Omental fat pad (tissue), 4 donors: ENCODE data around the gene FBP1. TPM values are rescaled to one million over a fixed set of nuclear protein-coding genes. Genes with fewer than 3 reads are reported as not detected.

Source experiments
- ATAC-seq: fragments of 150-250 bp; one replicate; pipeline ENCODE4 v1.9.1; 2016; ENCODE audit warnings: mild to moderate bottlenecking, moderate library complexity; ENCODE audit not compliant: low FRiP score
- DNase-seq: peaks from one replicate; pipeline ENCODE4 v3.0.0-alpha.2; 2019; ENCODE audit warnings: low spot score
- total RNA-seq, 4 donors: library from RNA; depleted of rRNA; stranded (reverse); fragments of >200 nt; gene quantifications; one replicate each; pipeline ENCODE4 v1.1.0, GENCODE V29; 2016
- TF ChIP-seq, protein P1 (sequence below), 3 donors: fragments of 450-650 bp; IDR thresholded peaks; one replicate each; pipeline ENCODE4 v1.5.1; 2016 to 2017; ENCODE audit warnings: antibody characterized with exemption in 3 of 3, mild to moderate bottlenecking in 3 of 3, moderate library complexity in 2 of 3

The FBP1 gene
- total RNA-seq, 4 donors from 2014 or later, result 6.9 to 98.5 (median 10.3) TPM

GRCh38 chr9:94554439-94555331, 84.6 kb downstream of the FBP1 start, which contains the start of gene PCAT7:
Gene PCAT7 (plus strand): TSS chr9:94555083.
- TF ChIP-seq, protein P1, sequence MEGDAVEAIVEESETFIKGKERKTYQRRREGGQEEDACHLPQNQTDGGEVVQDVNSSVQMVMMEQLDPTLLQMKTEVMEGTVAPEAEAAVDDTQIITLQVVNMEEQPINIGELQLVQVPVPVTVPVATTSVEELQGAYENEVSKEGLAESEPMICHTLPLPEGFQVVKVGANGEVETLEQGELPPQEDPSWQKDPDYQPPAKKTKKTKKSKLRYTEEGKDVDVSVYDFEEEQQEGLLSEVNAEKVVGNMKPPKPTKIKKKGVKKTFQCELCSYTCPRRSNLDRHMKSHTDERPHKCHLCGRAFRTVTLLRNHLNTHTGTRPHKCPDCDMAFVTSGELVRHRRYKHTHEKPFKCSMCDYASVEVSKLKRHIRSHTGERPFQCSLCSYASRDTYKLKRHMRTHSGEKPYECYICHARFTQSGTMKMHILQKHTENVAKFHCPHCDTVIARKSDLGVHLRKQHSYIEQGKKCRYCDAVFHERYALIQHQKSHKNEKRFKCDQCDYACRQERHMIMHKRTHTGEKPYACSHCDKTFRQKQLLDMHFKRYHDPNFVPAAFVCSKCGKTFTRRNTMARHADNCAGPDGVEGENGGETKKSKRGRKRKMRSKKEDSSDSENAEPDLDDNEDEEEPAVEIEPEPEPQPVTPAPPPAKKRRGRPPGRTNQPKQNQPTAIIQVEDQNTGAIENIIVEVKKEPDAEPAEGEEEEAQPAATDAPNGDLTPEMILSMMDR (IDR thresholded peaks at IDR 0.05), result no peak
- DNase-seq, result no peak
- no peak for ATAC-seq

GRCh38 chr9:94554078-94554438, 85.3 kb downstream of the FBP1 start:
- ATAC-seq, result no peak
- TF ChIP-seq, protein P1 (IDR thresholded peaks at IDR 0.05), result no peak

More at GRCh38 chr9:94554078-94554438, 85.3 kb downstream of the FBP1 start:
- DNase-seq, result no peak

Other genes starting within 250 kb of the FBP1 start
- not detected for gene PCAT7, start 84.4 kb downstream of the FBP1 start, total RNA-seq
- gene FBP2, start 45.7 kb downstream of the FBP1 start, total RNA-seq, result not detected
- 100 to 1,000 TPM in 1 of 4 donors, 10 to 100 TPM in 3; 45.9 to 102 (median 55.1) TPM for gene AOPEP, start 87.2 kb upstream of the FBP1 start, total RNA-seq